Keratinocyte (primary cell): ENCODE data around the gene ANKRD44. TPM values are rescaled to one million over a fixed set of nuclear protein-coding genes. Genes with fewer than 3 reads are reported as not detected.

Experiments
- DNase-seq: peaks from one replicate; pipeline ENCODE4 v3.0.0-alpha.2; 2011; ENCODE audit warnings: low read depth, missing footprints, low spot score
- FAIRE-seq: peaks from 2 replicates; lab custom pipeline; 2011; peaks lifted over from hg19 to GRCh38; lab: Jason Lieb, UNC
- H2AFZ ChIP-seq: 2 replicates; pipeline ENCODE4 v1.6.0; 2012; ENCODE audit warnings: low read length, control low read depth, inconsistent platforms; ENCODE audit not compliant: control insufficient read depth
- H3K27ac ChIP-seq: 2 replicates; pipeline ENCODE4 v1.5.1; 2011; ENCODE audit warnings: low read length; ENCODE audit not compliant: control insufficient read depth, insufficient read depth
- H3K27me3 ChIP-seq: 3 replicates; pipeline ENCODE4 v1.6.0; 2011; ENCODE audit warnings: low read length; ENCODE audit not compliant: control insufficient read depth, insufficient read depth; ENCODE audit errors: extremely low read depth
- H3K36me3 ChIP-seq, 2 experiments: 2 replicates in 1 of 2; 3 replicates in 1 of 2; pipeline ENCODE4 v1.5.1; 2011; ENCODE audit warnings: low read length in 2 of 2, mild to moderate bottlenecking in 1 of 2; ENCODE audit not compliant: control insufficient read depth in 2 of 2, insufficient read depth in 2 of 2; ENCODE audit errors: extremely low read depth in 1 of 2
- H3K4me1 ChIP-seq: 3 replicates; pipeline ENCODE4 v1.5.1; 2011; ENCODE audit warnings: low read length; ENCODE audit not compliant: control insufficient read depth, insufficient read depth; ENCODE audit errors: extremely low read depth
- H3K4me2 ChIP-seq: 3 replicates; pipeline ENCODE4 v1.6.0; 2011; ENCODE audit warnings: low read depth, low read length; ENCODE audit not compliant: control insufficient read depth, insufficient read depth; ENCODE audit errors: extremely low read depth
- H3K4me3 ChIP-seq, 3 experiments: fragments of 200-600 bp in 1 of 3; sonication (generic) in 1 of 3; 2 replicates in 2 of 3; 3 replicates in 1 of 3; pipeline ENCODE4 v1.5.1; 2011 to 2016; ENCODE audit warnings: low read length in 3 of 3, mild to moderate bottlenecking in 3 of 3, control low read depth in 2 of 3, inconsistent platforms in 1 of 3, low read depth in 1 of 3, mixed read lengths in 1 of 3, mixed run types in 1 of 3, moderate library complexity in 1 of 3; ENCODE audit not compliant: control insufficient read depth in 2 of 3, insufficient read depth in 2 of 3; ENCODE audit errors: extremely low read depth in 1 of 3
- H3K79me2 ChIP-seq: 2 replicates; pipeline ENCODE4 v1.6.0; 2012; ENCODE audit warnings: low read length; ENCODE audit not compliant: control insufficient read depth, insufficient read depth
- H3K9ac ChIP-seq: 3 replicates; pipeline ENCODE4 v1.6.0; 2011; ENCODE audit warnings: low read length; ENCODE audit not compliant: control insufficient read depth, insufficient read depth; ENCODE audit errors: extremely low read depth
- H3K9me1 ChIP-seq: 3 replicates; pipeline ENCODE4 v1.6.0; 2011; ENCODE audit warnings: low read length; ENCODE audit not compliant: control insufficient read depth, insufficient read depth; ENCODE audit errors: extremely low read depth
- H3K9me3 ChIP-seq: 2 replicates; pipeline ENCODE4 v1.5.1; 2012; ENCODE audit warnings: low read depth, low read length; ENCODE audit not compliant: control insufficient read depth
- H4K20me1 ChIP-seq: 3 replicates; pipeline ENCODE4 v1.6.0; 2011; ENCODE audit warnings: low read length; ENCODE audit not compliant: control insufficient read depth, insufficient read depth; ENCODE audit errors: extremely low read depth
- EZH2 ChIP-seq: IDR thresholded peaks from one replicate; pipeline ENCODE4 v1.6.1; 2012; ENCODE audit warnings: inconsistent platforms, mild to moderate bottlenecking, low read length, moderate library complexity
- dilution Hi-C: fragments of 300-500 bp; cut with MboI; formaldehyde crosslinking; loops from one replicate; pipeline ENCODE4 v1.7.0; 2020; ENCODE audit warnings: low sequenced_read_pairs; ENCODE audit not compliant: extremely low pct_ligation_motif_present
- polyA plus RNA-seq, 5 experiments: library from polyadenylated mRNA; depleted of rRNA in 3 of 5; stranded (reverse) in 3 of 5; stranded (forward) in 1 of 5; unstranded in 1 of 5; fragments of >200 nt; gene quantifications; 1 replicate in 1 of 5; 2 replicates in 3 of 5; 3 replicates in 1 of 5; pipeline versions ENCODE4 v1.2.1 to v1.2.3, GENCODE V29; 2011 to 2012; ENCODE audit warnings: missing spikeins in 2 of 5, low read depth in 1 of 5, low replicate concordance in 1 of 5
- TF ChIP-seq, protein P1 (sequence below), 3 experiments: IDR thresholded peaks in 1 of 3; conservative IDR thresholded peaks in 1 of 3; optimal IDR thresholded peaks in 1 of 3; 2 replicates in 2 of 3; 3 replicates in 1 of 3; pipeline versions ENCODE3 to v1.5.1; 2011; ENCODE audit warnings: low read length in 3 of 3, mild to moderate bottlenecking in 3 of 3, moderate library complexity in 2 of 3, control low read depth in 1 of 3, inconsistent platforms in 1 of 3; ENCODE audit not compliant: insufficient read depth in 2 of 3; ENCODE audit errors: extremely low read depth in 1 of 3

Gene ANKRD44
- polyA plus RNA-seq, 1 donor (not counting 4 experiments of a cell fraction or from before 2014, with no cell fraction given), result 0.35 TPM

DNA sequence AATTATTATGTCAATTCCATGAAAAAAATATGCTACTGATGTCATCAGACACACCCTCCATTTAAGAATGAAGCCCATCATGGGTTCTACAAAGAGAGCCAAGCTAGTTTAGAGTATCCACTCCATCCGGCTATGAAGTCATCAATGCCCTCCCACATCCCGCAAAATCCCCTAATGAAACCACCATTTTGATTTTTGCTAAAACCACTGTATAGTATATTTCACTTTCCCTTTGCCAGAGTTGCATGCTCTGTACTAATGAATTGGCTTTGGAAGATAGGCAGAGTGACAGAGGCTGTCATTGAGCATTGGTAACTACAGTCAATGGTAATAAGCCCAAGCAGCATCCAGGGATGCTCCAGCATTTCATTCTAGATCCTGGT is 118.6 kb downstream of the ANKRD44 start:
- Histone ChIP-seq H2AFZ (no peak overlapping the region), H3K36me3 (no peaks in the 10 kb centered on the region), H3K4me2 (no peak overlapping the region), H3K9me3 (no peaks in the 10 kb centered on the region), H3K4me1 (no peaks in the 10 kb centered on the region), H3K9me1 (no peaks in the 10 kb centered on the region), H3K27ac (no peak overlapping the region), H3K79me2 (no peaks in the 10 kb centered on the region), H4K20me1 (no peaks in the 10 kb centered on the region), H3K9ac (no peak overlapping the region), H3K27me3 (no peaks in the 10 kb centered on the region), H3K4me3 (no peak overlapping the region)
- FAIRE-seq (no peak), DNase-seq (no peak)
- TF ChIP-seq EZH2, result no peak
- TF ChIP-seq, protein P1, sequence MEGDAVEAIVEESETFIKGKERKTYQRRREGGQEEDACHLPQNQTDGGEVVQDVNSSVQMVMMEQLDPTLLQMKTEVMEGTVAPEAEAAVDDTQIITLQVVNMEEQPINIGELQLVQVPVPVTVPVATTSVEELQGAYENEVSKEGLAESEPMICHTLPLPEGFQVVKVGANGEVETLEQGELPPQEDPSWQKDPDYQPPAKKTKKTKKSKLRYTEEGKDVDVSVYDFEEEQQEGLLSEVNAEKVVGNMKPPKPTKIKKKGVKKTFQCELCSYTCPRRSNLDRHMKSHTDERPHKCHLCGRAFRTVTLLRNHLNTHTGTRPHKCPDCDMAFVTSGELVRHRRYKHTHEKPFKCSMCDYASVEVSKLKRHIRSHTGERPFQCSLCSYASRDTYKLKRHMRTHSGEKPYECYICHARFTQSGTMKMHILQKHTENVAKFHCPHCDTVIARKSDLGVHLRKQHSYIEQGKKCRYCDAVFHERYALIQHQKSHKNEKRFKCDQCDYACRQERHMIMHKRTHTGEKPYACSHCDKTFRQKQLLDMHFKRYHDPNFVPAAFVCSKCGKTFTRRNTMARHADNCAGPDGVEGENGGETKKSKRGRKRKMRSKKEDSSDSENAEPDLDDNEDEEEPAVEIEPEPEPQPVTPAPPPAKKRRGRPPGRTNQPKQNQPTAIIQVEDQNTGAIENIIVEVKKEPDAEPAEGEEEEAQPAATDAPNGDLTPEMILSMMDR (optimal IDR thresholded peaks at IDR 0.05 in 1 of 3, IDR thresholded peaks at IDR 0.05 in 1 of 3, conservative IDR thresholded peaks at IDR 0.05 in 1 of 3; ENCODE audit: extremely low read depth in 1 of 3, insufficient read depth in 2 of 3, low read length in 3 of 3), result no peak
- dilution Hi-C loops, result loop anchor here (25.0 kb wide), 1 partner anchor 170 kb away; no protein-coding TSS in a partner anchor

DNA sequence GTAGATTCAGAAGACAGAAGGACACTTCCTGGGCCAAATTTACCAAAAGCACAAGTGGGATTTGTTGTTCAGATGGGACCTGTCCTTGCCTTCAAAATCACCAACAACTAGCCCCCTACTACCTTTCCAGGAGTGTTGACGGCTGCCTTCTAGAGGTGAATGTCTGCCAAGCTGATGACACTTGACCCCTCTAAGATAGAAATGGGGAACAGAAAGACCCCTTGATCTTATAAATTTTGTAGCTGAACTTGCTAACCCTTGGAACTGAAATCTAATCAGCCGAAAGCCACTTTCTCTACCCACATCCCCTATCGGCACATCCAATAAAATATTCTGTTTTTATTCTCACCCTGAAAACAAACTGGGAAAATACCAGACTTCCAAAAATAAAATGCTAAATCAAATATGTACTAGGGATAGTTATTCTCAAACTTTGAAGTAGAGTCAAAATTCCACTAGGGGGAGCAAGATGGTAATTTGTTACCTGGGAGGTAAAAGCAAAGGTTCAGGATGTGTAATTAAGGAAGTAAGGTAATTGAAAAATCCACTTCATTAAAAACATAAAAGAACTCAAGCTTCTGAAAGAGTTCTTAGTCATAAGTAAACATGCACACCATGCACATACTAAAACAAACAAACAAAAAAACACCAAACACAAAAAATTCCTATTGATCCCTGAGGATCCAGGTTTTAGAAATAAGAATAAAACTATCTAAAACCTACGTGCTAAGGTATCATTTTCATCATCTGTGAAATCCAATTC is 119.2 kb downstream of the ANKRD44 start:
- H4K20me1 ChIP-seq, result no peaks in the 10 kb centered on the region
- no peak overlapping the region for H3K9ac ChIP-seq
- no peak overlapping the region for H3K4me3 ChIP-seq
- no peak overlapping the region for H2AFZ ChIP-seq
- dilution Hi-C loops, result loop anchor here (25.0 kb wide), 1 partner anchor 171 kb away; no protein-coding TSS in a partner anchor
- TF ChIP-seq, protein P1 (optimal IDR thresholded peaks at IDR 0.05 in 1 of 3, IDR thresholded peaks at IDR 0.05 in 1 of 3, conservative IDR thresholded peaks at IDR 0.05 in 1 of 3; ENCODE audit: extremely low read depth in 1 of 3, insufficient read depth in 2 of 3, low read length in 3 of 3), result peak in 2 of 3 experiments; percentile 34 to 51
- no peak for TF ChIP-seq EZH2
- DNase-seq (no peak), FAIRE-seq (peak; percentile 67)
- H3K27ac ChIP-seq, result no peak overlapping the region
- H3K27me3 ChIP-seq, result no peaks in the 10 kb centered on the region
- H3K9me3 ChIP-seq, result no peaks in the 10 kb centered on the region
- no peaks in the 10 kb centered on the region for H3K79me2 ChIP-seq
- H3K4me1 ChIP-seq, result no peaks in the 10 kb centered on the region
- H3K9me1 ChIP-seq, result no peaks in the 10 kb centered on the region
- H3K4me2 ChIP-seq, result no peak overlapping the region
- no peaks in the 10 kb centered on the region for H3K36me3 ChIP-seq
